SU-DHL-6 (cell line): ENCODE measurements around the gene SH3BP5L.

Source experiments
- CTCF ChIP-seq: fragments of 200-600 bp; sonication (generic); IDR thresholded peaks from one replicate; pipeline ENCODE4 v1.5.1; 2017; ENCODE audit warnings: antibody characterized with exemption, mild to moderate bottlenecking, low read length, moderate library complexity; ENCODE audit not compliant: insufficient read depth, poor library complexity, severe bottlenecking
- EZH2phosphoT487 ChIP-seq: fragments of 200-600 bp; sonication (generic), shearing (Covaris generic); conservative IDR thresholded peaks from 2 replicates; pipeline ENCODE4 v1.6.1; 2018; ENCODE audit warnings: mild to moderate bottlenecking, antibody characterized with exemption, low read length, moderate library complexity, mixed read lengths

- no peak for TF ChIP-seq CTCF
- TF ChIP-seq EZH2phosphoT487: no peak
Measured at GRCh38 chr1:248791010-248791409, 34.7 kb downstream of the SH3BP5L start.
